DMS153 treated with DMSO at 0.1 percent for 48 hours (cell line): ENCODE data around the gene SLC10A7.

Experiments
- DNase-seq: peaks from one replicate; lab custom pipeline; 2025; ENCODE audit not compliant: unreplicated experiment; lab: John Stamatoyannopoulos, UW

Gene SLC10A7

DNA sequence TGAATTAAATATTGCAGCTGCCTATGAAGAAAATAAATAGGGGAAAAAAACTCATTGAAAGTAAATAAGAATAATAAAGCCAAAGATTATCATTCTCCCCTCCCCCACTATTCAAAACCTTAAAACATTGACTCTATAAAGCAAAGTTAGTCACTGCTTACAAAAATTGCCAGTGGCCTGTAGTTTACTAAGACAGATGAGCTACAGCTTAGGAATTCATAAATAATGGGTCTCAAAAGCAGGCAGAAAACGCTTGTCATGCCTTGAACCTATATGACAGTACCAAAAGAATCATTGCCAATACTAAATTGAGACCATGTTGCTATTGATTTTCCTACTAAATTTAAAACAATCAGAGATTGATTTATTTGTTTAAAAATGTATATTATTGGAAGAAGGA, 78.9 kb downstream of the SLC10A7 start:
- DNase-seq: no peak

DNA sequence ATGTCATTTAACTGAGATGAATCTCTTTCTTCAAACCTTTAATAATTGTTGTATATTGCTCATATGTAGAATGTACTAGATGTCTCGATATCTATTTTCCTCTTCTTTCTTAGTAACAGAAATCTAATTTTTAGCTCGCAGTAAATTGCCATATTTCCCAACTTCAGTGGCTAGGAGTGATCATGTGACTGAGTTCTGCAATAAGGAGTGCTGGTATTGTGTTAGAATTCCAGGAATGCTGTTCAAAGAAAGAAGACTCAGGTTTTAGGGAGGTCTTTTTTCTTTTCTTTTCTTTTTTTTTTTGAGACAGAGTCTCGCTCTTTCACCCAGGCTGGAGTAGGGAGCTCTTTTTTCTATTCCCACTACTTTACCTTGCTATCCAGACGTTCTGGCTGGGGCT, 81.7 kb downstream of the SLC10A7 start:
- no peak for DNase-seq

DNA sequence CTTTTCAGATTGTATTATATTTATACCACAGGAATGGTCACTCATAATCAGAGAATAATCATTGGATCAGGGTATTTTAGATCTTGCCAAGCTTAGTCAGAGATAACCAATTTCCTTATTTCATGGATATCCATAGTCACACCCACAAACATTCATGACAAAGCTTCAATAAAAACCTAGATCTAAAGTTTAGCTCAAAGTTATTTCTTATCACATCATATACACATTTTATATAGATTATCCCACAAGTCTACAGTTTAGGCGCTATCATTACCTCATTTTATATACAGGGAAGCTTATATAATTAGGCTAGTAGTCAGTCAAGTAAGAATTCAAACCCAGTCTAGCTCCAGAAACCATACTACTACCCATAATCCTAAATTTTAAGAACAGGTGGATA, 82.3 kb downstream of the SLC10A7 start:
- DNase-seq: no peak

DNA sequence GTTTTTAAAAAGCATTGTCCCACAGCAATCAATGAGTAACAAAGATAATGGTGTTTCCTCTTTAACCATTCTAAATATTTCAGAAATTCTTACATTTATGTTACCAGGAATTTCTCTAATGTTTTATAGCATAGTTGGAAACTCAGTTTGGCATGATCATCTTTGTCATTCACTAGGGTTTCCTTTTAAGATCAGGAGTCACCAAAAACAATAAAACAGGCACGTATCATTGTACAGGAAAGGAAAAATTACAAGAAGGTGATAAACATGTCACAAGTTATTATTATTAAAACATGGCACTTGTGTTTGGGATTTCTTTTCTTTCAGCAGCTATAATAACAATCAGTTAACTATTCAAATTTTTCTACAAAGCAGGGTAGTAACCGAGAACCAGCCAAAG, 84.0 kb downstream of the SLC10A7 start:
- DNase-seq: no peak

DNA sequence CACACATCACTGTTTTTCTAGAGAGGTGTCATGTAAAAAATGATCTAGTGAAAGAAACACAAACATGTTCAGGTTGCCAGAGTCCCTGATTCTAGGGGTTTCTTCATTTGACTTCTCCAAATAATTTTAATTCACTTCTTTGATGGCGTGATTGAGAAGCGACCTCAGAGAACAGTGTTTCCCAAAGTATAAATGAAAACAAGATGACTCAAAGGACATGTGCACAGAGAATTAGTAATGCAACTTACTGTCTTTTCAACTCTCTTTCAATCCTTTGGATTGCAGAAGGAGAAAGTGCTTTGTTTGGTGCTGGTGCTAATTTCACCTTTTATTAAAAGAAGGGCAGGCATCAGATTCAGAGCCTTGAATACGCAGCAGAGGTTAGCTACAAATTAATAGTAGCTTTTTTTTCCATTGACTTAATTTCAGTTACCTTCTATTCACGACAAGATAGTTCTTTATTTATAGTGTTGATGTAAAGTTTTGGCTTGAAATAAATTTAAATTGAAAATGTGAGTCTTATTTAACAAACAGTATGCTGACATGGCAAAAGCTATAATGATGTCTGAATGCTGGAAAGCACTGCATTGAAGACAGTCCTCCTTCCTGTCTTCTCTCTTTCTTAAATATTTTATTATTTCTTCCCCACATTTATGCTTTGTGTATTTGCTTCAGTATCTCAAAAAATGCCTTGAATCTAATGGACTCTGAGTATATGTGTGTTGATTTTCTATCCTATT, 85.1 kb downstream of the SLC10A7 start:
- DNase-seq: no peak

DNA sequence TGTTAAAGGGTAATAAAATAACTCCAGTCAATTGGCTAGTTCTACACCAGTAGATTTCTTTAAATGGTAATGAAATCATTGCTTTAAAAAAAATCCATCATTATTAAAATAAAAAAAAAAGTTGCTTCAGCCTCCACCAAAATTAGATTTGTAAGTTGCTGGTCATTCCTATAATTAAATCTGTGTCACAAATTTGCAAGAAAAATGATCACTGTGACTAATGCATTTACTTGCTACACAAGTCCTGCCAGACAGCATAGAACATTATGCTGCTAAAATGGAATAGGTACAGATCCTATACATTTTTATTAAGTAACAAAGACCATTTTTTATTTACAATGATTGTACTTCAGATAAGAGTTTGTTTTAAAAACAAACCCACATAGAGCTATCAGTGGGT, 85.8 kb downstream of the SLC10A7 start:
- DNase-seq: no peak

DNA sequence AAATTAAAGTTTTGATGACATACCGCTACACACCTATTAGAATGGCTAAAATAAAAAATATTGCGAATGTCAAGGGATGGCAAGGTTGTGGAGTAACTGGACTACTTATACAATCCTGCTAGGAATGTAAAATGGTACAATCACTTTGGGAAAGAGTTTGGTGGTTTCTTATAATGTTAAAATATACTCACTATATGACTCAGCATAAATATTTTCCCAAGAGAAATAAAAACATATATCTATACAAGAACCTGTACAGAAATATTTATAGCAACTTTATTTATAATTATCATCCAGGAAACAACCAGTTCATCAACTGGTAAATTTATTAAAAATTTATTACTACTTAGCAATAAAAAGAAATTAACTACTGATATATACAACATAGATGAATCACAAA, 89.7 kb downstream of the SLC10A7 start:
- DNase-seq: no peak

DNA sequence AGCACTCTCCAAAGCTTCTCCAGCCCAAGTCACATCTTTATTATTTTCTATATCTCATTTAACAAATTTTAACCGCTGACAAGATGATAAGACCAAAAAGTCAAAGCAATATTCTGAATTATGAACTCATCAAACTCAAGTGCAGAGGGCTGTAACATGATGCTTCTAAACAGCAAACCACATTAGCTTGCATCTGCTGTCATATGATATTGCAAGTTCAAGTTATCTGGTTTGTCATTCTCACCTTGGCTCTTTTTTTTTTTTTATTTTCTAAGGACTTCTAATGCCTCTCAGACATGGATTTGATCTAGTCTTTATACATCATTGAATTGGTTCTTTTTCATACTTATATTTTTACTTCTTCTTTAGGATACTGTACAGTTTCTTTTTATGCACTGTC, 93.4 kb downstream of the SLC10A7 start:
- DNase-seq: no peak

DNA sequence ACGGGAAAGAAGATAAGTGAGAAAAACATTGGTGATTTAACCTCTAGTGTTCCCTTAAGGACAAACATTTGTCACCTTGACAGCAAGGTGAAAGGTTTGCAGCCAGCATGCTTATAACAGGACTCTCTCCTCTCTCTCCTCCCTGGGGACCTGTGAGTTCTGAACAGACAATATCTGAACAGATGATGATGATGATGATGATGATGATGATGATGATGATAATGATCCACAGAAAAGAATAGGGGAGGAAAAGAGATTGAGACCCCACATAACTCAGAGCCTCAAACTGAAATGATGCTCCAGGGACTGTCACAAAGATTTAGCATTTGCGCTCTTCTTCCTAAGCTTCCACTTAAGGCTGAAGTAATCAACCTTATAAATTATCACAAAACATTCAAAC, 103.9 kb downstream of the SLC10A7 start:
- no peak for DNase-seq

DNA sequence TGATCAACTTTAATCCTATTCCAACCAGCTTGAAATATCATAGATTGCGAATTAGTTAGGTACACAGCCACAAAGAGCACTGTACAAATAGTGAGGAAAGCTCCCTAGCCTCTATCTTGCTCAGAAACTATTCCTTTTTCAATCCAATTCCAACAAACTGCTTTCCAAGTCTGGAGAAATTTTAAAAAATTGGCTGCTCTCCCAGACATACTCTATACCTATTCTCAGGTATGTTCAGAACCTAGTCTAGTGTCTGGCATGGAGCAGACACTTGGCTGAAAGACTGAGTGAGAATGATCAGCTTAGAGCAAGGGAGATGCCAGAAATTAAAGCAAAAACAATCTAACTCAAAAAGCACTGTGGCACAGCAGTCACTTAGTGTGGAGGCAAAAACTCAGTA, 105.9 kb downstream of the SLC10A7 start:
- DNase-seq: no peak

DNA sequence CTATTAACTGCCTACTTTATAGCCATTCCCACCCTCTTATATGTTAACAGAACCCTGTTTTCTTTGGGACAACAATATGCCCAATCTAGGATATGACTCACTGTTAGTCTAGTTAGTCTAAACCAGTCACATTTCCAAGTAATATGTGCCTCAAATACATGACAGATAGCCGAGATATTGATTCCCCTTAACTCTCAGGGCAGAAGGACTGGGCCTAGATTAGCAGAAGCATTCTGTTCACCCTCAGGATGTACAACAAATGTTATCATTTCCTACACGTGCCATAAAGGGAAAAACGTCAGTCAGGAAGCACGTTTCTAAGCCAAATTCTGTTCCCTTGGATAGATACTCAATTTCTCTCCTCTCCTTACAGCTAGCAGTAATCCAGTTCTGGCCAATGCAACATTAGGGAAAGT, 114.1 kb downstream of the SLC10A7 start:
- DNase-seq: no peak

DNA sequence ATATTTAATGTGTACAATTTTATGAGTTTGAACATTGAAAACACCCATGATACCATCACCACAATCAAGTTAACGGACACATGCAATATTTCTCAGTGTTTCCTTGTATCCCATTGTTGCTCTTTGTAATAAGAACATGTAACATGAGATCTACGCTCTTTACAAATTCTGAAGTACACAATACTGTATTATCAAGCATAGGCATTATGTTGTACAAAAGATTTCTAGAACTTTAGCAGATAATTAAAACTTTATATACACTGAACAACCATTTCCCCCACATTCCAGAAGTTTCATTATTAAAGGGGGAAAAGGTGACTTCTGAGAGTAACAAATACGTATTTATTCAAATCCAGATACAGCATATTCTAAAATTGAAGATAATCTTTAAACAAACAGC, 114.5 kb downstream of the SLC10A7 start:
- DNase-seq: no peak

DNA sequence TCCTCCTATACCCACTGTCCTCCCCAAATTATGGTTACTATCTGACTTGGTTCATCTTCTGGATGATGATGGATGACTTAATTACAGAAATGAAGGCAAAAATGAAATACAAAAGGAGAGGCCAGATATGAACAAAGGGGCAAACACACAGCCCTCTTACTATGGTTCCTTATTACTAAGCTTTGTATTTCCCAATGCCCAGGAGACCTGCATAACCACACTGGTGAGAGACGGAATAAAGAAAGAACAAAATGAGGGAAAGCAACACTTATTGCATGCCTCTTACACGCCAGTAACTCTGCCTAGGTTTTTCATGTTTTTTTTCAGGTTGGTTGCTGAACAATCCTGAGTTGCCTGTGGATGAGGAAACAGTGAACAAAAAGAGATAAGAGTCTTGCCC, 120.5 kb downstream of the SLC10A7 start:
- DNase-seq: no peak

DNA sequence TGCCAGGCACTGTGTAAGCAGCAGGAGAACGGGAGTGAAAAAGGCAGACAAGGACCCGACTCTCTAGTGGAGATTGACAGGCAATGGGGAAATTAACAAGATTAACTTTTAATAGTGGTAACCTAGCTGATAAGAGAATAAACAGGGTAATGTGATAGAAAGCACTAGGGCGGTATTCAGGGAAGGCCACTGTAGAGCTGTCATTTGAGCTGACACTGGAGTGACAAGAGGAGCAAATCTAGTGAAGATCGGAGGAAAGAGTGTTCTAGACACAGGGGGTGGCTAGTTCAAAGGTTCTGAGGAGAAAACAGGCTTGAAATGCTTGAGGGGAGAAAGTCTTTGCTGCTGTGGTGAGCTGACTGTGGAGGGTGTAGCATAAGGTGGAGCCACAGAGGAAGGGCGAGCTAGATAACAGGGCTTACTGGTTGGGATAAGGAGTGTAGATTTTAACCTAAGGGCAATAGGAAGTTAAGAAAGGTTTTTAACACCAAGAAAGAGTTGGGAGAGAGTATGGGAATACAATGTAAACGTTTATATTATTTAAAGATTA, 122.8 kb downstream of the SLC10A7 start:
- DNase-seq: no peak

DNA sequence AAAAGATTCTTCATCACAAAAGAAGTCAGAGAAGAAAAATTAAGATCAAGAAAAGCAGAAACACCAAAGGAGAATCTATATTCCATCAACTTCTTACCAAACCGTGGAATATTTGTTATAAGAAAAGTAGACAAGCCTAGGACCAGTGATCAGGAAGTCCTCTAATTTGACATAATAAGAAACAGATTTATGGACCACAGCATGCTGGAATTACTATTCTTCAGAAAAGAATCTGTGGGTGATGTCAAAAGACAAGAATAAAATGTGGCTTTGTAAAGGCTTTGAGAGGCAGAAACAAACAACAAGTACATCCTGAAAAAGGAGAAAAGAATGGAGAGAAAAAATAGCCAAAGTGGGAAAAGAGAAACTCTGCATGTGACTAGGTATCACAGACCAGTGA, 123.3 kb downstream of the SLC10A7 start:
- no peak for DNase-seq

DNA sequence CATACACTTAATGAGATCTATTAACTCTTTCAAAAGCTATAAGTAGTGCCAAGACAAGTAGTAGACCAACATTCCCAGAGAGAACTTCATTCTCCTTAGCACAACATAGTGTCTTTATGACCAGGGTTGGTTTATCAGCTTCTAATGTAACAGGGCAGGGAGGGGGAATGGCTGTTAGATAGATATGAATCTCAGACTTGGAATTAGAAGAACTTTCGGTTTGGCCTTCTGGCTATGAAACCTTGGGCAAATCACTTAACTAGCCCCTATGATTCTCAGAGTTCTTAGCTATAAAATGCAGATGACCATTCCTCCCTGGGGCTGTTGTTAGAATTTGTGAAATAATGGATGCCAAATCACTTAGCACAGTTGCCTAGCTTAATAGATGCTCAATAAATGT, 132.2 kb downstream of the SLC10A7 start:
- no peak for DNase-seq

DNA sequence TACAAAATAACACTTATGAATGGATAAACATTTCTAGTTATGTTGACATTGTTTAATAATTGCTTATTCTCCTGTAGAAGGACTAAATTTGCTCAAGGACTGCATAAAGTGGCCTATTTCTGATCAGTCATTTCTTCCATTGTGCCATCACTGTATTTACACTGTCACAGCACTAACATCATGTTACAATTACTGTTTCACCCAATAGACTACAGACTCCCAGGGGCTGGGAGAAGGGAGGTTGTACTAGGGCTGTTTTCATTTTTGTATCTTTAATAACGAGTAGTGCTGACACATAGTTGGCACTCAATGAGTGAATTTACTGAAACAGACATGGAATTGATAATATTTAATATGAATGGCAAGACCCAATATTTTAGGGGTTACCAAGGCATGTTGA, 139.5 kb downstream of the SLC10A7 start:
- no peak for DNase-seq

DNA sequence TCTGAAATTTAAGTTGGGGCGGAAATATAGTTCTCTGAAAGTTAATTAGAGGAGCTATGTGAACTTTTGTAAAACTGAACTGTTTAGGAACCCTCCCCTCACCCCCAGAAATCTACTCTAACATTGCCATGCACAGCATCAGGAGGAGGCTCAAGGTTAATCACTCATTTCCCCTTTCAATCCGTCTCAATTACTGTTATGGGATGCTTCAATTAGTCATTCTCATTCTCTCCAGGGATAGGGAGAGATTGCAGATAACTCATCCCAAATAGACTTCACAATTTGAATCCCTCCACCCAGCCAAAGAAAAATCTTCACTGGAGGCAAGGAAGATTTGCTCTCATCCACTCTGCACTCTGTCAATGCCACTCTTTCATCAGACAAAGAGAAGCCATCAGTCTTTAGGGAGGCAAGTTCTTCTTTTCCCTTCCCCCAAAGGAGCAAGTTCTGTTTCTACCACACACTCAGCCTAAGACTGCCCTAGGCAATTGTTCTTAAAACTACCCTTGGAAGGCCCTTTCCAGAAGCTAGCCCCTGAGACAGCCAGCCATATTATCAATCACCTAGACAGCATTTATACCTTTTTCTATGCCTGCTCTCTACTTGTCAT, 140.4 kb downstream of the SLC10A7 start:
- DNase-seq: no peak

DNA sequence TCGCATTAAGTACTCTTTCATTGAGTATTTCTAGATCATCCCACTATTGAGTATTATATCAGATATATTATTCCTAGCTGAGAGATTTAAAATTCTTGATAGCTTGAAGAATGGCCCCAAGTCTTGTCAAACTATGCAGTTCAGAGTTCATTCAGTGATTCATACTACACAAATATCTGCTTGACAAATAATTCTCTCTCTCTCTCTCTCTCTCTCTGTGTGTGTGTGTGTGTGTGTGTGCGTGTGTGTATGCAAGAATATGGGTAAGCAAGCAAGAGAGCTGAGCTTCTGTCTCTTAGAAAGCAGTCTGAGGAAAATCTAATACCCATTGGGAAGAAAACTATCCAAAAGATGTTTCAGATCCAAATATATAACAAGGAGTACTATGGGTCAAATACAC, 142.0 kb downstream of the SLC10A7 start:
- DNase-seq: no peak

DNA sequence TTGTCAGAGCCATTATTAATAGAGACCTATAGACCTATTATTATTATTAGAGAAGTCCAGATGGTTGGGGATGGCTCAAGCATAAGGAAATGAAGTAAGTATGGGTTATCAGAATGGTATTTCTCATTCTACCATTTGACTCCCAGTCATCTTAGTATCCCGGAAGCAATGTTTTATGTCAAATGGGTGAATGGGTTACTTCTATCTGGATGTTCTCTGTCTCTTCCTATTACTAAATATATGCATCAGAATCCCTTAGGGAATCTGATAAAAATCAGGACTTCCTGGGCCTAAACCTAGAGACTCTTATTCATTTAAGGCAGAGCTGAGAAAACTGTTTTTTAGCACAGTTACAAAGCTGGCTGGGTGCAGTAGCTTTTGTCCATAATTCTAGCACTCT, 149.9 kb downstream of the SLC10A7 start:
- no peak for DNase-seq

DNA sequence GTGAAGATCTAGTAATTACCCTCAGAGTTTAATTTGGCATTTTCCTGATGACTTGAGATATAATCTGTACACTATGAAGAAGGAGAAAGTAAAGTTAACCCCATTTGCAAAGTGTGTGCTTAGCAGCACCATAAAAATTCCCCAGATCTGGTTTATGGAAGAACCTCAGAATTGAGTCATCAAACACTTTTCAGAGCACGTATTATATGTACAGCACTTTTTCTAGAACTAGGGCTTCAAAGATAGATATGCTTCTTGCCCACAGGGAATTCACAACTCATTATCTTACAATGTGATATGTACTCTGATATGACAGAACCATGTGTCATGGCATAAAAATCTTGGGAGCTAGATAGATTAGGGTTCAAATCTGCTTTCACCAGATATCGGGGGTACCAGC, 150.9 kb downstream of the SLC10A7 start:
- DNase-seq: no peak

DNA sequence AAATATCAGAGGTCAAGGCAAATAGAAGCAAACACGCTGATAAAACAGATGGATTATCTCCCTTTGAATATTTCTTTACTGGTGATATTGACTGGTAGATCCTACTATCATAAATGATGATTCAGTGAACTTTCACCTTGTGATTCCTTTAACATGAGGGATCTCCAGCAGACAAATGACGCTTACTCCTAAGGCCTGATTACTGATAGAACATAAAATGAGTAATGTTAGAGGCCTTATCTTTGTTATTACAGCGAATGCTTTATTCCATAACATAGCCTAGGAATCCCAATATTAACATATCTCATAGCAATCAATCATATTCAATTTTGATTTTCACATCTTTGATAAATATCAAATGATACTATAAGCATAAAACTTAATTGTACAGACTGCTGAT, 152.3 kb downstream of the SLC10A7 start:
- DNase-seq: no peak

DNA sequence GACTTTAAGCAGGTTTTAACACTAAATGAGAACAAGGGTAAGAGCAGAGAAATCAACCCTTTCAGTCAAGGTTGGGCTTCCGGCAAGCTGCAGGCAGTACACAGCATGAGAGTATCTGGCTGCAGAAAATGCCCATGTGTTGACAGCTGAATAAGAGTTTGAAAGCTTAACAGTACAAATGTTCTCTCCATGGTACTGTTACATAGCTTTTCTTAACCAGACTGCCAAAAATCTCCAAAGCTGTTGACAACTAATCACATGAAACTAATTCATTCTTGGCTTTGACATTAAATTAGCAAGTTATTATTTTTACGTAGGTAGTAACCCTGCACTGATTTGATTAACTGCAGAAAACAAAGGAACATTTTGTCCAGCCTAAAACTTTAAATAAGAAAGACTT, 153.5 kb downstream of the SLC10A7 start:
- DNase-seq: no peak
